ENCODE data around the gene JPT2.

JPT2 gene

GRCh38 chr16:1744338-1744840 lies 66.3 kb downstream of the JPT2 start:
- ChIA-PET POLR2A (no interaction called here), CTCF (interaction anchor here (3.2 kb wide), 1 partner anchor 37 kb away, joined by 22 read pairs; the partner anchor contains the start of gene MAPK8IP3)
- no peak for TF ChIP-seq CTCF (IDR thresholded peaks at IDR 0.05; ENCODE audit: insufficient read depth, low read length, missing control alignments)
- no peak for DNase-seq (ENCODE audit: low read depth, low spot score)
- no peak overlapping the region for H3K4me3 ChIP-seq (ENCODE audit: low read depth, low read length)

GRCh38 chr16:1745181-1745899 lies 67.3 kb downstream of the JPT2 start:
- peak; percentile 45 for DNase-seq (ENCODE audit: low read depth, low spot score)
- CTCF ChIA-PET = interaction anchor here (1.0 to 3.2 kb wide), 3 partner anchors 15 to 38 kb away, joined by 3 to 22 read pairs (median 3); partner anchors contain the start of genes MAPK8IP3 and NME3
- POLR2A ChIA-PET = interaction anchor here (0.6 to 1.1 kb wide), 3 partner anchors 25 to 68 kb away, joined by 3 read pairs; partner anchors contain the start of gene JPT2
- H3K4me3 ChIP-seq (ENCODE audit: low read depth, low read length) = no peak overlapping the region
- TF ChIP-seq CTCF (IDR thresholded peaks at IDR 0.05; ENCODE audit: insufficient read depth, low read length, missing control alignments) = no peak

GRCh38 chr16:1745900-1746692 lies 68.0 kb downstream of the JPT2 start:
- ChIA-PET CTCF (interaction anchor here (1.0 to 3.2 kb wide), 5 partner anchors 16 to 64 kb away, joined by 3 to 22 read pairs (median 3); partner anchors contain the start of genes MAPK8IP3 and NME3), POLR2A (interaction anchor here (0.6 to 1.1 kb wide), 4 partner anchors 24 to 411 kb away, joined by 3 read pairs; partner anchors contain the start of gene JPT2)
- DNase-seq (ENCODE audit: low read depth, low spot score) = peak; percentile 12
- H3K4me3 ChIP-seq (ENCODE audit: low read depth, low read length) = no peak overlapping the region
- TF ChIP-seq CTCF (IDR thresholded peaks at IDR 0.05; ENCODE audit: insufficient read depth, low read length, missing control alignments) = no peak

GRCh38 chr16:1746693-1747195 lies 68.7 kb downstream of the JPT2 start:
- POLR2A ChIA-PET = interaction anchor here (1.1 kb wide), 1 partner anchor 31 kb away, joined by 3 read pairs; no protein-coding TSS in a partner anchor
- CTCF ChIA-PET = interaction anchor here (1.2 to 2.6 kb wide), 3 partner anchors 23 to 65 kb away, joined by 3 to 11 read pairs (median 3); partner anchors contain the start of gene NME3
- no peak for TF ChIP-seq CTCF (IDR thresholded peaks at IDR 0.05; ENCODE audit: insufficient read depth, low read length, missing control alignments)
- H3K4me3 ChIP-seq (ENCODE audit: low read depth, low read length) = no peak overlapping the region
- no peak for DNase-seq (ENCODE audit: low read depth, low spot score)

GRCh38 chr16:1747934-1748333 lies 69.9 kb downstream of the JPT2 start:
- no peak for TF ChIP-seq CTCF (IDR thresholded peaks at IDR 0.05; ENCODE audit: insufficient read depth, low read length, missing control alignments)
- CTCF ChIA-PET = interaction anchor here (2.6 kb wide), 1 partner anchor 24 kb away, joined by 11 read pairs; no protein-coding TSS in a partner anchor

More at GRCh38 chr16:1747934-1748333, 69.9 kb downstream of the JPT2 start:
- DNase-seq (ENCODE audit: low read depth, low spot score) = no peak
- H3K4me3 ChIP-seq (ENCODE audit: low read depth, low read length) = no peak overlapping the region
- POLR2A ChIA-PET = no interaction called here

All from AG04449 (cell line).